Inferior parietal cortex (tissue), 1 donor: ENCODE measurements around the gene DPP10.
A peak's percentile ranks its signal among the peaks of the same experiment; 100 is the strongest.
"Not testable (repeated sequence)": the region's sequence is repeated elsewhere in the genome, so short reads cannot be mapped to it uniquely, and the experiment has no call there.

ENCODE experiments used
- DNase-seq: peaks from one replicate; pipeline ENCODE4 v3.0.0-alpha.2; 2016; ENCODE audit errors: extremely low spot score

The DPP10 gene

DNA sequence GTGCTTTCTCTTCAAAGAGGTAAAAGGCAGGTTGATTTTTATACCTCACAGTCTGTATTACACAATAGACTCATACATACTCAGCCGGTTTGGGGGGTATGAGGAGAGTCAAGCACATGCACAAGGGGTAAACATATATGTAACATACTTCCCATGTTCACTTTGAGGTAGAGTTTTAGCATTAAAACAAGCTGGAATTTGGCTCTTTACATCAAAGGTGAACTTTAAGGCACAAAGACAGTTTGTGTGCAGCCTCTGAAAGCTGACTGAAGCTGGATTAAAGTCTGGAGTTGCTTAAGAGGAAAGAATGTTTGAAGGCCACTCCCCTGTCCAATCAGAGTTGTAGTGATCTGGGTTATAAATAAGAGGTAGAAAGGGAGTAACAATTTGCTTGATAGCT lies 282.0 kb downstream of the DPP10 start:
- no peak for DNase-seq

DNA sequence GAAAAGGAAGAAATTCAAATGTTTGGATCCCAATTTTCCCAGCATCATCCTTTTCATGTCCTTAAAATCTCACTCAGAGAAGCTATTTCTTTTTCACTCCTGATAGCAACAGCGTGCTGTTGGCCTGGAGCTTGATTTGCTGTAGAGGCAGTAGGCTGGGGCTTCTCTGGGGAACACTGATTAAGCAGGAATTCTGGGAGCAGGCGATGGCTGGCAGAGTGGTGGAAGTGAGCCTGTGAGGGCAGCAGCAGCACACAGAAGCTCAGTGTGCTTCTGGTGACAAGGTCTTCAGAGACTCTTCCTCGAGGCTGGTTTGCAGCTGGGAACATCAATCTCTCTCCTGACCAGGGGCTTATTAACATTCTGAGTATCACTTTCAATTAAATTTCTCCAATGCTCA lies 284.6 kb downstream of the DPP10 start:
- DNase-seq = peak; percentile 54

- no peak for DNase-seq
Observed at GRCh38 chr2:114728372-114728771, 285.9 kb downstream of the DPP10 start.

GRCh38 chr2:114729026-114729425 lies 286.6 kb downstream of the DPP10 start:
- DNase-seq = peak; percentile 79

GRCh38 chr2:114735126-114735525 lies 292.7 kb downstream of the DPP10 start:
- no peak for DNase-seq

GRCh38 chr2:114742245-114742644 lies 299.8 kb downstream of the DPP10 start:
- no peak for DNase-seq

- no peak for DNase-seq
Observed at GRCh38 chr2:114745700-114746099, 303.3 kb downstream of the DPP10 start.

DNA sequence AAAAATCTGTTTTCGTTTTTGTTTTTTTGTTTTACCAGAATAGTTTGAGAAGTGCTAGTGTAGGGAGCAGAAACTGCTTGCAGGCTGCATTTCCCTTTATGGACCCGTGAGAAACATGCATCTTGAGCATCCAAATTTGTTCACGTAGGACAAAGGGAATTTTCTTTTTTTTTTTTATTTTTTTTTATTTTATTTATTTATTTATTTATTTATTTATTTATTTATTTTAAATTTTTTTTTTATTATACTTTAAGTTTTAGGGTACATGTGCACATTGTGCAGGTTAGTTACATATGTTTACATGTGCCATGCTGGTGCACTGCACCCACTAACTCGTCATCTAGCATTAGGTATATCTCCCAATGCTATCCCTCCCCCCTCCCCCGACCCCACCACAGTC lies 305.7 kb downstream of the DPP10 start:
- DNase-seq = not testable (repeated sequence)

GRCh38 chr2:114752425-114752824 lies 310.0 kb downstream of the DPP10 start:
- no peak for DNase-seq

GRCh38 chr2:114753145-114753544 lies 310.7 kb downstream of the DPP10 start:
- no peak for DNase-seq

DNA sequence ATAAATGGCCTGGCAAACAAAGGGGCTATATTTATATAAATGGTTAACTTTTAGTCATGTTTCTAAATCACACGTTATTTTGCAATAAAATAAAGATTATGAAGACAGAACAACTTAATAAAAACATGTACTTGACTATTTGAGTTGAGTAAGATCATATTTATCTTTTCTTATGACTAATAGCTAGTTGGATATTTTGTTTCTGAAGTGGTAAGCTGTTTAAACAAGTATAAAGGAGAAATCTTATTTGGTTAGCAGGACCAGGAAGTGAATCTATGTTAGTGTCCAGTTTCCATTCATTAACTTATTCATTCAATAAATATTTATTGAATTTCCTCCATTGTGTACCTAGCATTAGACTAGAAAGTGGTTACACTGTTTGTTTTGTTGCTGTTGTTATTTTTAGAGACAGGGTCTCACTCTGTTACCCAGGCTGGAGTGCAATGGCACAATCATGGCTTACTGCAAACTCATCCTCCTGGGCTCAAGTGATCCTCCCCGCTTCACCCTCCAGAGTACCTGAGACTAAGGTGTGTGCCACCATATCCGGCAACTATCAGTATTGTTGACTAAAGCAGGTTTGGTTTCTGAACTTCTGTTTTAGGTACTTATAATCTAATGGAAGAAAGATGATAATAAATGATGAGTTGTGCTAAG lies 312.6 kb downstream of the DPP10 start:
- no peak for DNase-seq

DNA sequence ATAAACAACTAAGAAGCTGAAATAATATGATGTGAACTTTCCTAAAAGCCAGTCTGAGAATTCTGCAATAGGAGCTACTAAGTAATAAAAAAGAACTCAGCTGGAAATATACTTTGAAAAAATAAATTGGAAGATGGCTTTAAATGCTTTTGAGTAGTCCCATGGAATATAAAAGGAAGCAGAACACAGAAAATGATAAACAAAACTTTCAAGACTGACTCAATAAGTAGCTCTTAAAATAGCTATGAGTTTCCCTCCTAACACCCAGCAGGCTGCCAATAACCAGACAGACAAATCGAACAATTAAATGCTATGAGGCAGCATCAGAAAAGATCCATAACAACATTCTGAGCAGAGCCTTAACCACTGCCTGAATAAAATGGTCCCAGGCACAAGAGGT lies 319.9 kb downstream of the DPP10 start:
- DNase-seq = no peak

- no peak for DNase-seq
Observed at GRCh38 chr2:114762986-114763385, 320.5 kb downstream of the DPP10 start.

GRCh38 chr2:114769110-114769509 lies 326.7 kb downstream of the DPP10 start:
- DNase-seq = peak; percentile 60

GRCh38 chr2:114769991-114770390 lies 327.6 kb downstream of the DPP10 start:
- DNase-seq = no peak

DNA sequence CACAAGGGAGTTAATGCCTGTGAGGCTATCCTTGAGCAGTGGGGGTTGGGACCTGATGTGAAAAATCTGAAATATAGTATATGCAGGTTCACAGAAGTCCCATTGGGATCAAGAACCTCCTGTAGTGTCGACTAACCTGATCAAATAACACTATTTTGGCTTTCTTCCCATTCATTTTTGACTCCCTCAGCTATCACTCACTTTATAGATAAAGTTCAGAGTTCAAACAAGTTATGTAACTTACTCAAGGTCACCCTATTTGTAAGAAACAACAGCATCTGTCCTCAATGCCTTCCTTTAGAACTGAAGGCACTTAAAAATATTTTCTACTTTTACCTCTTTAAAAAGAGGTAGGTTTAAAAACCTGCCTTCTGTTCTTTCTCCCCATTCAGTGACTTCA lies 341.6 kb downstream of the DPP10 start:
- DNase-seq = no peak

DNA sequence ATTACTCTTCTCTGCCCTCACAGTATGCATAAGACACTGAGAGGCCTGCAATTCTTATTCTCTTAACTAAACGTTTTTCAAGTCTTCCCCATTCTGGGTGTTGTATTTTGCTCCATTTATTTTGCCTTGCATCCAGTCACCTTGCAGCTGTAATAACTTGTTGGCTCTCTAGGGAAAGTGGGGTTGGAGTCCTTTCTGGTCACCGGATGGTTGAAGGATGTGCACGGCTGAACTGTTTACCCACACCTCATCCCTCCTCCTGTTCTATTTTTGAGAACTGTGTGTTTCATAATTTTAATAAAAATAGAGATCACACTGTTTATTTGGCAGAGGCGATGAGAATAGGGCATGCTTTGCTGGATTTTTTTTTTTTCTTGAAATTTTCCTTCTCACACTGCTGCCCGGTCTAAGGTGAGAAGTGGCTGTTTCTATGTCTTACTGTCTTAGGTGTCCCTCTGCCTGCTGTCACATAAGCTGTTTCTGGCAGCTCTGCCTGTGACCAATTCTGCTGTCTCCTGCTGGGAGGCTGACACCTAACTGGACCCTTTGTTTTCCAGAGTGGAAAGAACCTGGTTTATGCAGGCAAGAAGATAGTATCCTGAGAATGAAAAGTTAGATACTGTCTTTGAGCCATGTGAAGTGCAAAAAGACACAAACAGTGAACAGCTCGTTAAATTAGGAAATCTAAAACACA lies 342.6 kb downstream of the DPP10 start:
- no peak for DNase-seq

GRCh38 chr2:114786901-114787300 lies 344.5 kb downstream of the DPP10 start:
- no peak for DNase-seq

DNA sequence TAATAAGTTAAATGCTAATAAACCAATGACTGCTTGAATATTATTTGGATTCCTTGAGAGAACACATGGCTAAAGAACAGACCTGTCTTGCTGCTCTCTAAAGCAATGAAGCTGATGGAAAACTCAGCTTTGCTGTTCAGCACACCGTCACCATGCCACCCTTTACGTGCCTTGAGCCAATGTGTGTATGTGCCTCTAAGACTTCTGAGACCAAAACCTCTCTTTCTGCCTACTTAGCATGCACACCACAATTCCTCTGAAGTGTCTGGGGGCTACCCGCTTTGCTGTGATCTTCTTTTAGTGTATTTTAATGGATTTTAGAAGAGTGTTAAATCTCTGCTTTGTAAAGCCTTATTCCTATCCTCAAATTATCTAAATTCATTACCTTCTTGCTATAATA lies 345.0 kb downstream of the DPP10 start:
- no peak for DNase-seq

GRCh38 chr2:114789989-114790388 lies 347.5 kb downstream of the DPP10 start:
- no peak for DNase-seq

DNA sequence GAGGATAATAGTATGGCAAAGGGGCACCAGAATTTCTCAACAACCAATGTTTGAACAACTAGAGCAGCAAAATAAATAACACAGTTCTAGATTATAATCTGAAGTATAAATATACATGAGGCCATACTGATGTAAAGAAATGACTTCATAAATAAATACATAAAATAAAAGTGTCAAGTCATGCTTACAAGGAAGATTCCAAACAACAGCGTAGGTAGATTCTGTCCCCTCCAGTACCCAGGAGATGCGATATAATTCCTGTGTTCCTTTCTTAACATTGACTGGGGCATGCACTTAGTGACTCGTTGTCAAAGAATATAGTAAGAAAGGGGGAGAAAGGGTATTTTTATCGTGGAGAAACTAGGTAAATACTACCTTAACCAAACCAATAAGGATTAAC lies 355.1 kb downstream of the DPP10 start:
- no peak for DNase-seq

GRCh38 chr2:114797942-114798341 lies 355.5 kb downstream of the DPP10 start:
- DNase-seq = no peak

GRCh38 chr2:114800371-114800770 lies 357.9 kb downstream of the DPP10 start:
- peak; percentile 67 for DNase-seq

GRCh38 chr2:114805195-114805594 lies 362.8 kb downstream of the DPP10 start:
- DNase-seq = no peak
